NB4 (cell line): Measurements from ENCODE around the gene PDE4A.

Experiments used
- MYC ChIP-seq: IDR thresholded peaks from 2 replicates; pipeline ENCODE4 v1.6.1; 2011; ENCODE audit warnings: low read depth, low read length
- POLR2A ChIP-seq: IDR thresholded peaks from 2 replicates; pipeline ENCODE4 v1.6.1; 2011; ENCODE audit warnings: mild to moderate bottlenecking; ENCODE audit not compliant: insufficient read length; ENCODE audit errors: extremely low read depth
- TF ChIP-seq, protein P1 (sequence below): IDR thresholded peaks from one replicate; pipeline ENCODE4 v1.5.1; 2012; ENCODE audit warnings: low read depth, low read length

DNA sequence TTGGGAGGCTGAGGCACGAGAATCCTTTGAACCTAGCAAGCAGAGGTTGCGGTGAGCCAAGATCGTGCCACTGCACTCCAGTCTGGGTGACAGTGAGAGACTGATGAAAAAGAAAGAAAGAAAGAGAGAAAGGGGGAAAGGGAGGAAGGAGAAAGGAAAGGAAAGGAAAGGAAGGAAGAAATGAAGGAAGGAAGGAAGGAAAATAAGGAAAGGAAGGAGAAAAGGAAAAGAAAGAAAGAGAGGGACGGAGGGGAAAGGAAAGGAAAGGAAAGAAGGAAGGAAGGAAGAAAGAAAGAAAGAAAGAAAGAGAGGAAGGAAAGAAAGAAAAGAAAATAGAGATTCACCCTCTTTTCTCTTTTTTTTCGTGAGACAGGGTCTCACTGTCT lies 8.7 kb downstream of the PDE4A start:
- TF ChIP-seq, protein P1, sequence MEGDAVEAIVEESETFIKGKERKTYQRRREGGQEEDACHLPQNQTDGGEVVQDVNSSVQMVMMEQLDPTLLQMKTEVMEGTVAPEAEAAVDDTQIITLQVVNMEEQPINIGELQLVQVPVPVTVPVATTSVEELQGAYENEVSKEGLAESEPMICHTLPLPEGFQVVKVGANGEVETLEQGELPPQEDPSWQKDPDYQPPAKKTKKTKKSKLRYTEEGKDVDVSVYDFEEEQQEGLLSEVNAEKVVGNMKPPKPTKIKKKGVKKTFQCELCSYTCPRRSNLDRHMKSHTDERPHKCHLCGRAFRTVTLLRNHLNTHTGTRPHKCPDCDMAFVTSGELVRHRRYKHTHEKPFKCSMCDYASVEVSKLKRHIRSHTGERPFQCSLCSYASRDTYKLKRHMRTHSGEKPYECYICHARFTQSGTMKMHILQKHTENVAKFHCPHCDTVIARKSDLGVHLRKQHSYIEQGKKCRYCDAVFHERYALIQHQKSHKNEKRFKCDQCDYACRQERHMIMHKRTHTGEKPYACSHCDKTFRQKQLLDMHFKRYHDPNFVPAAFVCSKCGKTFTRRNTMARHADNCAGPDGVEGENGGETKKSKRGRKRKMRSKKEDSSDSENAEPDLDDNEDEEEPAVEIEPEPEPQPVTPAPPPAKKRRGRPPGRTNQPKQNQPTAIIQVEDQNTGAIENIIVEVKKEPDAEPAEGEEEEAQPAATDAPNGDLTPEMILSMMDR, result no peak
- TF ChIP-seq MYC, result no peak
- no peak for TF ChIP-seq POLR2A
